ENCODE data around the gene OR10AG1.

OR10AG1 gene
- total RNA-seq: 0 reads per million in 2 donors

- DNase-seq: no peak
Measured at GRCh38 chr11:55969845-55970244, at the start of gene OR10AG1. TSS of gene OR10AG1 (minus strand) at chr11:55969945. CDS start at chr11:55969907, 38 bp downstream.

- no peak for DNase-seq
Measured at GRCh38 chr11:56013805-56014204, 44.1 kb upstream of the OR10AG1 start.

GRCh38 chr11:56010716-56011115, 41.0 kb upstream of the OR10AG1 start:
- no peak for DNase-seq

- no peak for DNase-seq
Measured at GRCh38 chr11:55994525-55994924, 24.8 kb upstream of the OR10AG1 start, which contains the start of gene OR5F1. TSS of gene OR5F1 (minus strand) at chr11:55994625. CDS start at chr11:55994625, 0 bp downstream.

- DNase-seq: no peak
Measured at GRCh38 chr11:55970935-55971334, 1.2 kb upstream of the OR10AG1 start.

- no peak for DNase-seq
Measured at GRCh38 chr11:55967914-55968313, 1.8 kb downstream of the OR10AG1 start.

- DNase-seq: no peak
Measured at GRCh38 chr11:55966391-55966790, 3.4 kb downstream of the OR10AG1 start.

GRCh38 chr11:55956521-55956920, 13.2 kb downstream of the OR10AG1 start:
- no peak for DNase-seq

- DNase-seq: no peak
Measured at GRCh38 chr11:55949330-55949729, 20.4 kb downstream of the OR10AG1 start.

- DNase-seq: no peak
Measured at GRCh38 chr11:55942785-55943392, 26.9 kb downstream of the OR10AG1 start.

- DNase-seq: no peak
Measured at GRCh38 chr11:55936300-55936699, 33.4 kb downstream of the OR10AG1 start, which contains the start of gene OR5I1. TSS of gene OR5I1 (minus strand) at chr11:55936400. CDS start at chr11:55936400, 0 bp downstream.

- no peak for DNase-seq
Measured at GRCh38 chr11:55920537-55920936, 49.2 kb downstream of the OR10AG1 start.

Measured in activated gamma-delta T cell (primary cell).